ENCODE data around the gene PATJ. TPM values are rescaled to one million over a fixed set of nuclear protein-coding genes. Genes with fewer than 3 reads are reported as not detected.

PATJ gene
- polyA plus RNA-seq, 1 donor (not counting 4 experiments of a cell fraction or from before 2014, with no cell fraction given) = 28.1 TPM

DNA sequence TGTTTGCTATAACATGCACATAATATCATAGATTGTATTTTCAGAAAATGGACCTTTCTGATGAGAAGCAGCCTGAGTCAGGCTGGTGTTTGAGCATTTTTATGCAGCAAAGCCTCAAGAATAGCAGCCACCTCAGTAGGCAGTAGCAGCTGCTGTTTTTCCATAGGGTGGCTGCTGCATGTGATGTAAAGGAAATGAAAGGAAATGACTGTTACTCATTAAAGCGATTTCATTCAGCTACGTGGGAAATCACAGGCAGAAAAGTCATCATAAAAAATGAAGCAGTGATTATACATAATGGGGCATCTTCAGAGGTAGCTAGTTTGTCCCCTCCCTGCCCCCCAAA lies 110.4 kb downstream of the PATJ start:
- H3K9me1 ChIP-seq (ENCODE audit: control insufficient read depth, extremely low read depth, insufficient read depth, low read length) = no peaks in the 10 kb centered on the region
- H3K9ac ChIP-seq (ENCODE audit: control insufficient read depth, extremely low read depth, insufficient read depth, low read length) = no peak overlapping the region
- no peaks in the 10 kb centered on the region for H3K27me3 ChIP-seq (ENCODE audit: control insufficient read depth, extremely low read depth, insufficient read depth, low read length)
- no peak overlapping the region for H3K4me3 ChIP-seq (ENCODE audit: control insufficient read depth in 2 of 3, extremely low read depth in 1 of 3, insufficient read depth in 2 of 3, low read depth in 1 of 3, low read length in 3 of 3)
- no peaks in the 10 kb centered on the region for H3K79me2 ChIP-seq (ENCODE audit: control insufficient read depth, insufficient read depth, low read length)
- H2AFZ ChIP-seq (ENCODE audit: control insufficient read depth, low read length) = no peak overlapping the region
- dilution Hi-C loops (cut with MboI; ENCODE audit: extremely low pct_ligation_motif_present, low sequenced_read_pairs) = no loop called here
- FAIRE-seq (no peak), DNase-seq (ENCODE audit: low read depth, low spot score) (no peak)
- H3K4me1 ChIP-seq (ENCODE audit: control insufficient read depth, extremely low read depth, insufficient read depth, low read length) = no peaks in the 10 kb centered on the region
- no peak for TF ChIP-seq EZH2 (IDR thresholded peaks at IDR 0.05; ENCODE audit: low read length)
- TF ChIP-seq, protein P1, sequence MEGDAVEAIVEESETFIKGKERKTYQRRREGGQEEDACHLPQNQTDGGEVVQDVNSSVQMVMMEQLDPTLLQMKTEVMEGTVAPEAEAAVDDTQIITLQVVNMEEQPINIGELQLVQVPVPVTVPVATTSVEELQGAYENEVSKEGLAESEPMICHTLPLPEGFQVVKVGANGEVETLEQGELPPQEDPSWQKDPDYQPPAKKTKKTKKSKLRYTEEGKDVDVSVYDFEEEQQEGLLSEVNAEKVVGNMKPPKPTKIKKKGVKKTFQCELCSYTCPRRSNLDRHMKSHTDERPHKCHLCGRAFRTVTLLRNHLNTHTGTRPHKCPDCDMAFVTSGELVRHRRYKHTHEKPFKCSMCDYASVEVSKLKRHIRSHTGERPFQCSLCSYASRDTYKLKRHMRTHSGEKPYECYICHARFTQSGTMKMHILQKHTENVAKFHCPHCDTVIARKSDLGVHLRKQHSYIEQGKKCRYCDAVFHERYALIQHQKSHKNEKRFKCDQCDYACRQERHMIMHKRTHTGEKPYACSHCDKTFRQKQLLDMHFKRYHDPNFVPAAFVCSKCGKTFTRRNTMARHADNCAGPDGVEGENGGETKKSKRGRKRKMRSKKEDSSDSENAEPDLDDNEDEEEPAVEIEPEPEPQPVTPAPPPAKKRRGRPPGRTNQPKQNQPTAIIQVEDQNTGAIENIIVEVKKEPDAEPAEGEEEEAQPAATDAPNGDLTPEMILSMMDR (optimal IDR thresholded peaks at IDR 0.05 in 1 of 3, IDR thresholded peaks at IDR 0.05 in 1 of 3, conservative IDR thresholded peaks at IDR 0.05 in 1 of 3; ENCODE audit: extremely low read depth in 1 of 3, insufficient read depth in 2 of 3, low read length in 3 of 3) = no peak
- no peaks in the 10 kb centered on the region for H4K20me1 ChIP-seq (ENCODE audit: control insufficient read depth, extremely low read depth, insufficient read depth, low read length)
- peaks cover 8 to 12% of the 10 kb centered on the region in 2 experiments for H3K36me3 ChIP-seq (ENCODE audit: control insufficient read depth in 2 of 2, extremely low read depth in 1 of 2, insufficient read depth in 2 of 2, low read length in 2 of 2)
- no peaks in the 10 kb centered on the region for H3K9me3 ChIP-seq (ENCODE audit: control insufficient read depth, low read depth, low read length)
- H3K27ac ChIP-seq (ENCODE audit: control insufficient read depth, insufficient read depth, low read length) = no peak overlapping the region
- no peak overlapping the region for H3K4me2 ChIP-seq (ENCODE audit: control insufficient read depth, extremely low read depth, insufficient read depth, low read depth, low read length)

DNA sequence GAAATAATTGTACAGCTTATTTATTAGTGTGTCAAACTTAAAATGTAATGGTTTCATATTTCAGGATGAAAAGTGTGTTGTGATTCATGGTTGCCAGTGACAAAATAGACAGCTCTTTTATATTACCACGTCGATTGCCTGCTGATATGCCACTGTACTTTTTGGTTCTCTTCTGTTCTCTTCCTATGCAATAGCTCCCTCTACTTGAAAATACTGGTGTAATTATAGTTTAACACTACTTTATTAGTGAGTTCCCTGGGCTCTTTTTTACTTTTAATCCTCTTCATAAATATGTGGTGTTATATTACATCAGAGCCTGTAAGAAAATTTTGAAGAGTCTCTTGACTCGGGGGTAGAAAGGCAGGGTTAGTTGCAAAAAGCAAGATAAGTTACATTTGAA lies 111.3 kb downstream of the PATJ start:
- Histone ChIP-seq H3K4me3 (ENCODE audit: control insufficient read depth in 2 of 3, extremely low read depth in 1 of 3, insufficient read depth in 2 of 3, low read depth in 1 of 3, low read length in 3 of 3) (no peak overlapping the region), H3K9me1 (ENCODE audit: control insufficient read depth, extremely low read depth, insufficient read depth, low read length) (no peaks in the 10 kb centered on the region), H3K36me3 (ENCODE audit: control insufficient read depth in 2 of 2, extremely low read depth in 1 of 2, insufficient read depth in 2 of 2, low read length in 2 of 2) (peaks cover 11% of the 10 kb centered on the region in 2 experiments), H3K9me3 (ENCODE audit: control insufficient read depth, low read depth, low read length) (no peaks in the 10 kb centered on the region), H2AFZ (ENCODE audit: control insufficient read depth, low read length) (no peak overlapping the region), H3K4me2 (ENCODE audit: control insufficient read depth, extremely low read depth, insufficient read depth, low read depth, low read length) (no peak overlapping the region), H3K79me2 (ENCODE audit: control insufficient read depth, insufficient read depth, low read length) (no peaks in the 10 kb centered on the region), H3K9ac (ENCODE audit: control insufficient read depth, extremely low read depth, insufficient read depth, low read length) (no peak overlapping the region), H4K20me1 (ENCODE audit: control insufficient read depth, extremely low read depth, insufficient read depth, low read length) (no peaks in the 10 kb centered on the region), H3K4me1 (ENCODE audit: control insufficient read depth, extremely low read depth, insufficient read depth, low read length) (no peaks in the 10 kb centered on the region), H3K27ac (ENCODE audit: control insufficient read depth, insufficient read depth, low read length) (no peak overlapping the region), H3K27me3 (ENCODE audit: control insufficient read depth, extremely low read depth, insufficient read depth, low read length) (no peaks in the 10 kb centered on the region)
- TF ChIP-seq, protein P1 (optimal IDR thresholded peaks at IDR 0.05 in 1 of 3, IDR thresholded peaks at IDR 0.05 in 1 of 3, conservative IDR thresholded peaks at IDR 0.05 in 1 of 3; ENCODE audit: extremely low read depth in 1 of 3, insufficient read depth in 2 of 3, low read length in 3 of 3) = no peak
- TF ChIP-seq EZH2 (IDR thresholded peaks at IDR 0.05; ENCODE audit: low read length) = no peak
- DNase-seq (ENCODE audit: low read depth, low spot score) = no peak
- dilution Hi-C loops (cut with MboI; ENCODE audit: extremely low pct_ligation_motif_present, low sequenced_read_pairs) = no loop called here
- no peak for FAIRE-seq

All from keratinocyte (primary cell).